ENCODE measurements around the gene CCDC86.

DNA sequence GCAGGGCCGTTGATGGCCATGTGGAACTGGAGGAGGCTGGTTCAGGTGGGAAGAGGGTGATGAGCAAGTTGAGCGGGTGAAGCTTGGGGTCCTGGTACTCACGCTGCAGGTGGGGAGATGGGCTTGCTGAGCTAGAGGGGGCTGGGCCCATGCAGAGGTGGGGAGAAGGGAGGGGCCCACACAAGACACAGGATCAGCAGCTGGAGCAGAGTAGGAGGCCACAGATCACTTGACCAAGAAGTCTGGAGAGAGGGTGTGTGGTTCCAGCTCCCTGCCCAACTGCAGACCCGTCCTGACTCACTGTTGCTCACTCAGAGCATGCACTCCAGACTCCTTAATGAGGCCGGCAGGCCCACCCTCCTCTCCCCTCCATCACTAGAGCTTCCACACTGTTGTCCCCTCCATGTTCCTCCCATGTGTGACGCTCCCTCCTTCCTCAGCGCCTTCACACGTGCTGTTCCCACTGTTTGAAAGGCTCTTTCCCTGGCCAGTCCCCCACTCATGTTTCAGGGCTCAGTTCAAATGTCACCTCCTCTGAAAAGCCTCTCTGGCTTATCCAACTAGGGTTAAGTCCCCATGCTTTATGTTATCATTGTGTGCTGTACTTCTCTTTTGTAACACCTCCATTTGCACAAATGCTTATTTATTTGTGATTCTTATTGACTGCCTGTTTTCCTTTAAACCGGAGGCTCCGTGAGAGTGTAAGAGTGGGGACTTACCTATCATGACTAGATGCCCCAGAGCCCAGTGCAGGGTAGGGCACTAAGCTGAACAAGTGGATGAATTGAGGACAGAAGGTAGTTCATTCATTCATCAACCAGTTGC, 2.3 kb downstream of the CCDC86 start:
- TF ChIP-seq, protein P1, sequence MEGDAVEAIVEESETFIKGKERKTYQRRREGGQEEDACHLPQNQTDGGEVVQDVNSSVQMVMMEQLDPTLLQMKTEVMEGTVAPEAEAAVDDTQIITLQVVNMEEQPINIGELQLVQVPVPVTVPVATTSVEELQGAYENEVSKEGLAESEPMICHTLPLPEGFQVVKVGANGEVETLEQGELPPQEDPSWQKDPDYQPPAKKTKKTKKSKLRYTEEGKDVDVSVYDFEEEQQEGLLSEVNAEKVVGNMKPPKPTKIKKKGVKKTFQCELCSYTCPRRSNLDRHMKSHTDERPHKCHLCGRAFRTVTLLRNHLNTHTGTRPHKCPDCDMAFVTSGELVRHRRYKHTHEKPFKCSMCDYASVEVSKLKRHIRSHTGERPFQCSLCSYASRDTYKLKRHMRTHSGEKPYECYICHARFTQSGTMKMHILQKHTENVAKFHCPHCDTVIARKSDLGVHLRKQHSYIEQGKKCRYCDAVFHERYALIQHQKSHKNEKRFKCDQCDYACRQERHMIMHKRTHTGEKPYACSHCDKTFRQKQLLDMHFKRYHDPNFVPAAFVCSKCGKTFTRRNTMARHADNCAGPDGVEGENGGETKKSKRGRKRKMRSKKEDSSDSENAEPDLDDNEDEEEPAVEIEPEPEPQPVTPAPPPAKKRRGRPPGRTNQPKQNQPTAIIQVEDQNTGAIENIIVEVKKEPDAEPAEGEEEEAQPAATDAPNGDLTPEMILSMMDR (IDR thresholded peaks at IDR 0.05): no peak
- TF ChIP-seq POLR2AphosphoS5 (IDR thresholded peaks at IDR 0.05) (no peak), POLR2A (IDR thresholded peaks at IDR 0.05) (no peak)
